CD4-positive, alpha-beta T cell treated with Interleukin-4 for 4 hours (primary cell): ENCODE measurements around the gene PDIA5.

ENCODE experiments used
- DNase-seq: peaks from one replicate; pipeline ENCODE4 v3.0.0-alpha.2; 2020

The PDIA5 gene

DNA sequence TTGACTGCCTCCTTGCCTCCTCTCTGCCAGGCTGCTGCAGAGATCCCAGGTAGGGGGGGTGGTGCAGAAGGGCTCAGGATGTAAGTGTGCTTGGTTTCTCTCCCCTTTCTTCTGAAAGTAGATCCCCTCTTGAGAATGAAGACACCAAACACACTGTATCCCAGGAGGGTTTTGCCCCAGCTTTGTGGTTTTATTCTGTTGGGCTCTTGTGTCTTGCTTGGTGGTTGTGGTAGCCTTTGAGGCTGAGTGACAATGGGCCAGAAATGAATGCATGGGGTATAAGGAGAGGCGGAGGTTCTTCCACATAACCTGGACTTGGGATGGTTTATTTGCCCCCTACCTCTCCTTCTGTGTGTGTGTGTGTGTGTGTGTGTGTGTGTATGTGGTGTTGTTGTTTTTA is 5.7 kb downstream of the PDIA5 start:
- no peak for DNase-seq

DNA sequence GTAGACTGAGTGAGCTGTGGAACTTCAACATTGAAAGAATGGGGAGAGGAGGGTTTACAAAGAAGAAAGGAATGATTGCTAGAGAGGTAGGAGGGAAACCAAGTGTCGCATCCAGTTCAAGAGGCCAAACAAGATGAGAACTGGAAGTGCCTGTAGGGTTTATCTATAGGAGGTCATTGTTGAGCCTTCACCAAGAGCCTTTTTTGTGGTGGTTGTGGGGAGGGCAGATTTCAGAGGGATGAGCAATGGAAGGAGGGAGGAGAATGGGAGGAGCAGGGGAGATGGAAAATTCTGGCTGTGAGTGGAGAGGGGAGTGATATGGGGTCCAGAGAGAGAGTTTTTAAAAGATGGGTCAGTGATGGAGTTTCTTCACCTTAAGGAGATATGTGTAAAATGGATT is 8.5 kb downstream of the PDIA5 start:
- DNase-seq = no peak

DNA sequence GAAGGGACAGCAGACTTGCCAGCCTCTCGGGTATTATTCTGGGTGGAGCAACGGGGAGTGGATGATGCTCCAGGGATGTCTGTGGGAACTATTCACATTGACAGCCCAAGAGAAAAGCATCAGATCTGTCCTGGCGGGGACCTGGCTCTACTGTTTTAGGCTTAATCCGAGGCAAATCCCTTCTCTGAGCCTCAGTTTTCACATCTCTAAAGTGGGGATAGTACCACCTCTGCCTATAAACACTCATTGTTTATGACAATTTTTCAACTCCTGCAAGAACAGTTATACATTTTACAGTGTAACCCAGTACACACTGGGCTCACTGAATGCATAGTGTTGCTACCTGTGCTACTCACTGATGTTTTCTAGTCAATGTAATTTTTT is 9.3 kb downstream of the PDIA5 start:
- no peak for DNase-seq

DNA sequence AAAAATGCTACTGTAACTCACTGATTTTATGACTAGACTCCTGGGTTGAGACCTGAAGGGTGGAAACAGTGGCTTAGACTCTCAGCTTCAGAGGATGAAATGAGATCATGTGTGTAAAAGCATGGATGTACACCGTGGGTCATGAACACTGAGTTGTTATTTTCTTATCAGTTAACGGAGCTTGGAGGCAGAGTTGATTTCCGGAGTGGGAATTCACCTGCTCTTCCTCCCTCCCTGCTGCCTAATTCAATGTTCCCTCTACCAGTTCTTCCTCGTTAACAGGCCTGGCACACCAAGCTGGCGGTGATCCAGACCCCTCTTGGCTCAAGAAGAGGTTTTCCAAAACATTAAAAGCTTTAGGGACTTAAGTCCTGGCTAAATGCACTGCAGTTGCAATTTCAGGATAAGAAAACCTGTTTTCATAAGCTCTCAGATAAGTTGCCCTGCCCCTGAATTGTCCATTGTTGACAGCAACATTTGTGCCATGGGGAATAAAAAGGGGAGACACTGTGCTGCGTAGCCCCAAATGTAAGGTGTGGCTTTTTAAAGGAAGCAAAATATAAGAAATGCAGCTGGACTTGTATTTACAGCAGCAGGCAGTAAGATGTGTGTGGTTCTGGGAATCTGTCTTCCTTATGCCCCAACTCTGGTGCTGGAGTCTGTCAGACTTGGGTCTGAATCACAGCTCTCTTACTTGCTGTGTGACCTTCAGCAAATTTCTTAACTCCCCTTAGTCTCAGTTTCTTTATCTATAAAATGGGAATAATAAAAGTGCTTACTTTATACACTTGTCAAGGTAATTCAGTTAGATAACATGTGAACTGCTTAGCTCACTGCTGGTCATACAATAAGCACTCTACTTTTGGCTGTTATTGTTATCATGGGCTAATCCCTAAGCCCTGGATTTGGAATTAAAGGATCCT is 9.9 kb downstream of the PDIA5 start:
- DNase-seq = no peak

DNA sequence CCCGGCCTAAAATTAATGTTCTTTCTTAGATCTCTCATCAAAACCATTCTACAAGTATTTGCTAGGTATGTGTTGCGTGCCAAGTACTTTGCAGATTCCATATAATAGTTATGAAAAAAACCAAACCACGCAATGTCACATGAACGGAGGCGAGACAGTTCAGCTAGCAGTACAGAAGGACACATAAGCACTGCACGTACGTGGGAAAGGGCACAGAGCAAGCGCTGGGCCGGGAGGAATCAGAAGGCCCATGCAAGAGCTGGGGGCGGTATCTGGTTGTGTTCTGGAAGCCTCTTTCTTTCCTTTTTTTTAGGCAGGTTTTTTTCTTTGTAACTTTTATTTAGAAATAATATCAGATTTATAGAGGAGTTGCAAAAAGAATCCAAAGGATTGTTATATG is 11.3 kb downstream of the PDIA5 start:
- DNase-seq = no peak

DNA sequence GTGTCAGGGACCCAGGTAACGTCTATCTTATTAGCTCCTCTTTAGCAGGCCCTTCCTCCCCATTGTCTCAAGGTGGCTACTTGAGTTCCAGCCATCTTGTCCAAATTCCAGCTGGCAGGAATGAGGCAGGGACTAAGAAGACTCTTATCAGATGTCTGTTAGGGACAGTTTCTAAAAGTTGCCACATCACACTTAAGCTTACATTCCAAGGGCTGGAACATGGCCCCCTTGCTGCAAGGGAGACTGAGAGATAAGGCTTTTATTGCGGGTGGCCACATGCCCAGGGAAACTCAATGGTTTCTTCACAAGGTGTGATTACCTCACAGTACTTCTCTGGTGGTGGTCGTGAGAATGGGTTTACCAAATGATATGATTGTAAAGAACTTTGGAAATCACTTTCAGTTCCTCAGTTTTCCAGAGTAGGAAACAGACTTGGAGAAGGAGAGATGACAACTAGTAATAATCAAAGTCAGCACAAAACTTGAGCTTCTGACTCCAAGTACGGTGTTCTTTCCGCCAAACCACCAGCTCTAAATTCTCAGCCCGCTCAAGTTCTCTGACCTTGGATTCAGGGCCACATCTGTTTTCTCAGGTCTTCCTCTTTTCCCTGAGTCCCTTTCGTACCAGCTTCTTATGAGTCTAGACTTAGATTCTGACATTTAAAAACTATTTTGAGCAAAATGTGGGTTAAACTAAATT is 14.2 kb downstream of the PDIA5 start:
- DNase-seq = no peak

DNA sequence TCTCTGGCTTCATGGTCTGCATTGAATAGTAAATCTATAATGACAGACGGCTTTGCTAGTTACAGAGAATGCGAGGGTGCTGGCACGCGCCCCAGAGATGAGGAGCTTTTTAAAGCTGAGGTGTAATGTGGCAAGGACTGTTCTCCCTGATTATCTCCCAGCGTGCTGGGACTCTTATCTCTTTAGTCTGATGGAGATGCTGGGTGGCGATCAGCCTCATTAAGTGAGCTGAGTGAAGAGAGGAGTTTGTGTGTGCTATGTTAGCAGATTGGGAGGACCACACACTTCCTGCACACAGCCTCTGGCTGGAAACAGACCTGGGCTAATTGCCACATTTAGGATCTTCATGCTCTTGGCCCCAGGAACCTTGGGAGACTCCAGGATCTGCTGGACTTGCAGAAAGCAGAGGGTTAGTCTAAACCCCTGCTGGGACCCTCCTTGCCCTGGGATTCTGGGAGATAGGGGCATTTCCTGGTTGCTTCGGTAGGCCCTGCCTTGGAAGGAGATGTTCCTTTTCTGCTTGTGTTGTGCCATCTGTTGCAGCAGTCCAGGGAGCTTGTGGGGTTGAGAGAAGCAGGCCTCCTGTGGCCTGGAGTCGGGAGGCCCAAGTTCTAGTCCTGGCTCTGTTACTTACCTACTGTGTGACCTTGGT is 15.0 kb downstream of the PDIA5 start:
- no peak for DNase-seq

DNA sequence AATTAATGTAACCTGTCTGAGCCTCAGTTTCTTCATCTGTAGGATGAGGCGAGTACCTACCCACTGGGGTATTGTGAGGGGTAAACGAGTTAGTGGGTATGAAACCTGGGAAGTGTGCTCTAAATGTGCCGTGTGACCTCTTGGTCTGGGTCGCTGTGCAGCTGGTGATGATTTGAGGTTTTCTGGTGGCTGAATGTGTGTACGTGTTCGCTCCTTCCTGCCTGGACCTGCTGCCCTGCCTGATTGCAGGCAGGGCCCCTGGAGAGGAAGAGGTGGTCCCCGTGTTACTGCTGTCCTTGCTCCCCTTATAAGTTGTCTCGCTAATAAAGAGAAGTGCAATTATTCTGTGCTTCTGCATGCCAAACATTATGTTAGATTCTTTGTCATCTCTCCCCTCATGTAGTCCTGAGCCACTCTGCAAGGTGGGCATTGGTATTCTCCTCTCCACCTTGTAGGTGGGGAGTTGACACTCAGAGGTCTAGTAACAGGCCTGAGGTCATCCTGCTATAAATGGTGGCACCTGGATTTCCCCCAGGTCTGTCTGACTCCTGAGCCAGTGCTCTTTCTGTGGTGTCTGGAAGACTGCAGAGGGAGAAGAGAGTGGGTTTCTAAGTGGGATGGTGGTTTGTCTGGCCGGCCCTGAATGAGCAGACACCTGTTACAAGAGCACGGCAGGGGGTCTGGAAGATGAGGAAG is 15.7 kb downstream of the PDIA5 start:
- DNase-seq = no peak

DNA sequence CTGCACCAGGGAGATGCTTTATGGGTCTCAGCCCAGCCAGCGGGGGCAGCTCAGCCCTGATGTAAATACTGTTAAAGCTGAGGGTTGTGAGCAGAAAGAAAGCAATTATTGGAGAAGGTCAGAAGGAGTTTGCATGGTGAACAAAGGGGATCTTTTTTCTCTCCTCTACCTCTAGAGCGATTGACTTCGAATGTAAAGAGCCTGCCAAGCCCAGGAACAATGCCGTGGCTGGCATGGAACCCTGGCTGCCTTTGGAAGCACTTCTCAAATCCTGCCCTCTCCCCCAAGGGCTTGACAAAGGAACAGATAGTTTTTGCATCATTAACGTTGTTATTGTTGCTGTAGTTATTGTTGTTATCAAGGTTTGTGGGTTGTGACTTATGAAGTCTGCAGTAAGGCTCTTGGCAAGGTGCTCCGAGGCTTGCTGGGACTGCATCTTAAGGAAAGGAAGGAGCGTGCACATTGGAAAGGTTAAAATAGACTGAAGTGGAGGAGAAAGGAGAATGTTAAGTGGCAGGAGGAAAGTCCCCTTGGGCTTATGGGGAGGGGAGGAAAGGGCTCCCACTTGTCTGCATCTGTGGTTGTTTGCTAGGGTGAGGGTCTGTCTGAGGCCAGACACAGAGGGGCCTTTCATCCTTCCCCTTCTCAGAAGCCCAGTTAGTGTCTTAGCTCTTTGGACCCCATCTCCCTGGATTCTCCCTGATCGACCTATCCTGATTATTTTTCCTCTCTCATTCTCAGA is 16.7 kb downstream of the PDIA5 start:
- DNase-seq = no peak

DNA sequence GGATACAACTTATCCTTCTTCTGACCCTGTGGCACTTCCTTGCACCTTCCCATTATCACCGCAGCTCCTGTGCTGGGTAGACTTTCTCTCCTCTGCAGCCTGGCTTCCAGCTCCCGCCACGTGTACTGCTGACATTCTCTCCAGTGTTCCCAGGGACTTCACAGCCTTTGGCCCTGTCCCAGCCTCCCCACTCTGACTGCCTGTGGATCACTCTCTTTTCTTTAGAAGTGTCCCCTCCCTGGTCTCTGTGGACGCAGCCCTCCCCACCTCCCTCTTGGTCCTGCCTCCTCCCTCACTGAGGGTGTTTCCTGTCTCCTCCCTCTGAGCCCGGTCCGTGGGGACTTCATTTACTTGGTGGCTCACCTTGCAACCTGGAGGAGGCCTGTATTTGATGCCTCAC is 17.4 kb downstream of the PDIA5 start:
- no peak for DNase-seq

DNA sequence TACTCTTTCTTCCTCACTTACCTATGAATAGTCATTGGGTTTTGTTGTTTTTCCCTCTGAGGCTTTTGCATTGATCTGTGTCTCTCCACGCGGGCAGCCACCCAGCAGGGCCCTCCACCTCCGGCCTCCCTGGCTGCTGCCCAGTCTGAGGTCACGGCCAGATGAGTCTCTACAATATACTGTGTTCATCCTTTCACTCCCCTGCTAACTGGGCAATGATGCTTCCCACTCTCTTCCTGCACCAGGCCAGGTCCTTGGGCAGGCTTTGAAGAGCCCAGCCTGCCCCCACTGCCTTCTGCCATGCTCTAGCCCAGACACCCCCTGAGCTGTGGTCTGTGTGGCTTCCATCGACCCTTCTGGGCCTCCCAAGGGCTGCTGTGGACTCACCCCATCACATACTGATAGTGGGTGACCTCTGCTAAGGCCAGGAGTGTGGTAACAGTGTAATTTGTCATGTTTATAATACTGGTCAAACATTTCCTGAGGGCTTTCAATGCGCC is 18.0 kb downstream of the PDIA5 start:
- no peak for DNase-seq

DNA sequence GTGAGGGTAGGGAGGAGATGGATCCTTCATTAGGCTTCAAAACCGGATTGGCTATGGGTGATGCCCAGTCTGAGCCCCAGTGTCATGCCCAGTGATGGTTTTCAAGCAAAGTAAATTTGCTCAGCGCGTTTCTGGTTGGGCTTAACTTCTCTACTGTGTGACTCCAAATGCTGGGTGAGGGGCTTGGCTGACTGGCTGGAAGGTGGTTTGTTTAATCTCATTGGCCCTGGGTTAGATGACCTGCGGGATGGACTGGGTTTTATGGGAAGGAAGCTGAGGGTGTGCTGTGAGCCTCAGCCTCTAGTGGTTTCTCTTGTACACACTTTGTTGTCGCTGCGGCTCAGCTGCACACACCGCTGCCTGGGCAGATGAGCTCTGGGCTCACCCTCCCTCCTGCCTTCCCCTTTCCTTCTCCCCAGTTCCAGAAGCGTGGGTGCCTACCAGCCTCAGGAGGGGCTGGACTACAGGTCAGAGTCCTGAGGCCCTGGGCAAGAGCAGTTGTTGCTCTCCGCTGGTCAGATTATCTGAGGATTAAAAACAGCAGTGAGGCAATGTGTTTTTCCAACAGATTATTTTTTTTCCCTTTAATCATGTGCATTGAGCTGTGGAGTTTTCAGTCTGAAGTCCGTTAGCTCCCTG is 18.6 kb downstream of the PDIA5 start:
- DNase-seq = no peak

DNA sequence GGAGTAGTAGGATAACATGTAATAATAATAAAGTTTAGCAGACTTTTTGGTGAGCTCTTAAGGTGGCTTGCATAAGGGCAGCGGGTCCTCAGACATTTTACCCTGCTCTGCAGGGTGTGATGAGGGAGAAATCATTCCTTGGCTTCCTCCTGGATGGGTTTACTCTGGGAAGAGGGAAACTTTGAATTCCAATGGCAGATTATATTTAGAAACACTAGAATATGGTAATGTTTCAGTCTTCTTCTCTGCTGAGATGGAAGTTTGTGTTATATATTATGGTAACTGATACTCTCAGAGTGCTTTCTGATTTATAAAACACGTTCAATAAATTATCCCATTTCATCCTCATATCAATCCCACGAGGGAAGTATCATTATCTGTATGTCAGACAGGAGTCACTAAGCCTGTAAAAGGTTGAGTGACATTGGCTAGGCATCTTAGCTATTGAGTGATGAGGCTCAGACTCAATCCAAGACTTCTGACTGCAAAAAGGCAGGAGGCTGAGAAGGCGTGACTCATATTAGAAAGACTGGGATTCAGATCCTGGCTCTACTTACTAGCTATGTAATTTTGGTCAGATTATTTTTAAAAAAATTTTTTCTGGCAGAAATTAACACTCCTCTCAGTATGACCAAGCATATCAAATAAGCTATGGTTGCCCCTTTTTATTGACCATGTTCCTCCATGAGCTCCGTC is 19.3 kb downstream of the PDIA5 start:
- no peak for DNase-seq

DNA sequence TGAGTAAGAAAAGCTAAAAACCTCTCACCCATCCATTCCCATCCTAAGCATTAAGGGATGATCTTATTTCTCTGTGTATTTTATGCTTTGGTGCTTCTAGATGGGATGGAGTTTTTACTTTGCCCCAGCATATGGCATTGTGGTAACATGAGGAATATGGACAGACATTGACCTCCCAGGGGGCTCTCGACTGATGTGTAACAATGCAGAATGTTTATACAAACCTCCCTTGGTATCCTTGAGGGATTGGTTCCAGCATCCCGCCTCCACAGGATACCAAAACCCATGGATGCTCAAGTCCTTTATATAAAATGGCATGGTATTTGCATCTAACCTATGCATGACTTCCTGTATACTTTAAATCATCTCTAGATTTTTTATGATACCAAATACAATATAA is 21.6 kb downstream of the PDIA5 start:
- DNase-seq = no peak

DNA sequence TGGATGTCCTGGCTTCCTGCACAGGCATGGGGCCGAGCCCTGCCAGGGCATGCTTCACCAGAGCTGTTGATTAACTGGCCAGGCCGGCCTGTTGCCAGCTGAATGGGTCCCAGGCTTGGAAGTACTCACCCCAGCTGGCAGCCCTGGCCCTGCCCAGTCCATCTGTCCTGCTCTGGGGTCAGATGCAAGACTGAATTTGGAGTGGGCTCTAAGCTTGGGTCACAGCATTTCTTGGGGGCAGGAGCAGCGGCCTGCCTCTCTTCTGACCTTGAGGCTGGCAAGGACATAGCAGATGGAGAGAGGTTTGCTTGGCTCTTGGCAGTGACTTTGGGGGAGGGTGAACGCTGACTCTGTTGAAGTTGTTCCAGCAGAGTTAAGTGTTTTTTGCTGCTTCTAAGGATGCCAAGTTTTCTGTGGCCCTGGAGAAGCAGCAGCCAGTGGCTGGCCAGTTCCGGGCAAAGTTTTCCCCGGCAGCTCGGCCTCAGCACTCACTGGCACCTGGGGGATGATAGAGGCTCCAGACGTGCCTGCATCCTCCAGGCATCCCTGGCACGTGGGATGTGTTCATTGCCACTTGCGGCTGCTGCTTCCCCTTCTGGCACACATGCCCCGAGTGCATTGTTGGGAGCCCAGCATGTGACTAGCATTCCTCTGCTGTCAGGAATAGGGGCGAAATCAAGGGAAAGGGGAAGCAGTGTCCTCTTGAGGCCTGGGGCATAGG is 22.9 kb downstream of the PDIA5 start:
- no peak for DNase-seq

DNA sequence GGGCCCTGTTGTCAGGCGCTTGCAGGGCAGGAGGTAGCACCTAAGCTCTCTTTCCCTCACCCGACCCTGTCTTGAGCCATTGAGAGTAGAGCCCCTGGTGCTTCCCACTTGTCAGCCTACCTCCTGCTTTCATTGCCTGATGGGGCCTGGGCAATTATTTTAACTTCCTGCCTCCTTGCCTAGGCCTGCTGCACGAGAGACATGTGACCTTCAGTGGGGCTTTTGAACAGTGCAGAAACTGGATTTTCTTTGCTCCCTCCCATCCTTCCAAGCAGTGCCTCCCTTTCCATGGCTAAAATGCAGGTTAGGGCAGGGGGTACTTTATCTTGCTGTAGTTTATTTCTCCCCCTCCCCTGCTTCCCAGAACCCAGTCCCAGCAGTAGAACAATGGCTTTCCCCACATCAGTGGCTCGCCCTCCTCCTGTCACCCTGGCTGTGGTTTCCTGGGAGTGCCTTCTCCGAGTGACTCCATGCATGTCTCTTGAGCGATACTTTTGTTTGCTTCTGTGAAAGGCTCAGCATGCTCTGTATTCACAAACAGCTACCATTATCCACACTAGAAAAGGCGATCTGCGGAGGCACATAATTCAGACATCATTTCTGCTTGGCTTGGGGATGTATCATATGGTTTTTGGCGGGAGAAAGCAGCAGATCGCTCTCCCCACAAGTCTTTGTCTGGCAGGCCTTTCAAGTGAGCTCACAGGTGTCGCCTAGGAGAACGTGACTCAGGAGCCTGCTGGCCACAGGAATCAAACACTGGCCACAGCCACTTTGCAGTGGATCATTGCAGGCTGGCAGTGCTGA is 24.1 kb downstream of the PDIA5 start:
- DNase-seq = no peak

DNA sequence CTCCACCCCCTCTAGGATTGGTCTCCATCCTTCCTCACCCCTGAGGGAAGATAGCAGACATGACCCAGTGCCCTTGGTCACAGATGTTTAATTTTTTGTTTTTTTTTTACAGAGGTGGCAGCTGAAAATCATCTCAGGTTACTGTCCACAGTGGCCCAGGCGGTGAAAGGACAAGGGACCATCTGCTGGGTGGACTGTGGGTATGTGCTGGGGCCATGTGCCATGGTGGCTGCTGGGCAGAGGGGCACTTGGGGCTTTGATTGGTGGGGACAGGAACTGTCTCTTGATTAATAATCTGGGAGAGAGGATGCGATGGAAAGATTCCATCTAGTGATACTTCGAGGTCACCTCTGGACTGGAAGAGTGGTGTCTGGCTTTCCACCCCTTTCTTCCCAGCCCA is 25.4 kb downstream of the PDIA5 start:
- DNase-seq = no peak

DNA sequence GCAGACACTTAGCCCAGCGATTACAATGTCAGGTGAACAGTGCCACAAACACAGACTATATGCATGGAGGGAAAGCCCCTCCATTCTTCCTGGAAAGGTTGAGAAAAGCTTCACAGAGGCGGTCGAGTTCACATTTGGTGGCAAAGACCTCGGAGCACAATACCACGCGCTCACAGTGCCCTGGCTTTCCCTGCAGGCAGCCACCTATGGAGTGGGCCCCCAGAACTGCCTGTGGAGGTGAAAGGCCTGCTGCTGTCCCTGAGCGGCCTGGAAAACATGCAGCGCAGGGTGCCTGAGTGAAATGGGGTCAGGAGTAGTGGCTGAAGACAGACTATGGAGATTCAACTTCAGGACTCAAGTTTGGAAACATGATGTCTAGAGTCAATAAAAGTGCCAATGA is 26.9 kb downstream of the PDIA5 start:
- no peak for DNase-seq

DNA sequence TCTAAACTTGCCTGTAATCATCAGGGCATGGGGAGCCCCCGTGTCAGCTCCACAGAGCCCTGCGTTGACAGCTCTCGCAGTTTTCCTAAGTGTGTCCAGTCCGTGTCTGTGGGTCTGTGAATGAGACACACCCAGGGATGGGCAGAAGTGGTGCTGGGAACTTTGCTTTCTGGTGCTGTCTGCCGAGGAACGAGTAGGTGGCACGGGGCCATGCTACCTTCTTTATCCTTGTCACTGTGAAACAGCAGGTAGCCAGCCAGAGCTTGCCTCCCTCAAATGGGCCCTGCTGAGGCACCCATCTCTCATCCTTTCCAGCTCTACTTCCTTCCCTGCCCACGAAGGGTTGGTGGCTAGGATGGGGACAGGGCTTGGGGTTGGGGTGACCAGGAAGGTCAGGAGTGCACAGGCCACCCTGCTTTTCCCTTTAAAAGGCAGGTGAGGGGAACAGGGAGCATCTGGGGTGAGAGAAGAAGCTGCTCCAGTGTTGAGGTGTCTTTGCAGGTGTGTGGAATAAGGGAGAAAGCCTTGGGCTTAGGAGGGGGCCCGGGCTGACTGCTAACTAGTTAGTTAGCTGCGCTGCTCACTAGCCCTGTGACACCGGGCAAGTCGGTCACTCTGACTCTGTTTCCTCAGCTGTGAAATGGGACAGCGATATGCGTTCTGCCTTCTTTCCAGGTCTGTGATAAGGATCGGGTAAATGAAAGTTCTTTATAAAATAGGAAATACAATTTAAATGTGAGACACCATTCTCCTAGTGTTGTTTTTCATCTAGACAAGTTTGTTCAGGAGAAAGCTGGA is 27.9 kb downstream of the PDIA5 start:
- no peak for DNase-seq
